Osteocyte (in vitro differentiated cells): ENCODE results near the gene HMGB3. TPM values are rescaled to one million over a fixed set of nuclear protein-coding genes. Genes with fewer than 3 reads are reported as not detected.

Source experiments
- DNase-seq: peaks from one replicate; pipeline ENCODE4 v3.0.0; 2021; ENCODE audit warnings: mixed read lengths; ENCODE audit not compliant: unreplicated experiment; ENCODE audit errors: extremely low spot score
- H3K27ac Mint-ChIP-seq: one replicate; pipeline ENCODE4 v1.8.0; 2021; ENCODE audit warnings: mild to moderate bottlenecking, mixed read lengths; ENCODE audit not compliant: unreplicated experiment
- H3K27me3 Mint-ChIP-seq: one replicate; pipeline ENCODE4 v1.8.0; 2021; ENCODE audit warnings: mixed read lengths; ENCODE audit not compliant: unreplicated experiment
- H3K36me3 Mint-ChIP-seq: one replicate; pipeline ENCODE4 v1.8.0; 2021; ENCODE audit warnings: mixed read lengths; ENCODE audit not compliant: unreplicated experiment
- H3K4me1 Mint-ChIP-seq: one replicate; pipeline ENCODE4 v1.8.0; 2021; ENCODE audit warnings: mixed read lengths; ENCODE audit not compliant: unreplicated experiment
- H3K4me3 Mint-ChIP-seq: one replicate; pipeline ENCODE4 v1.8.0; 2021; ENCODE audit warnings: mild to moderate bottlenecking, moderate library complexity, mixed read lengths; ENCODE audit not compliant: unreplicated experiment
- H3K9me3 Mint-ChIP-seq: one replicate; pipeline ENCODE4 v1.8.0; 2021; ENCODE audit warnings: mixed read lengths; ENCODE audit not compliant: unreplicated experiment
- total RNA-seq: library from RNA; stranded (reverse); gene quantifications from 2 replicates; pipeline ENCODE4 v1.2.1, GENCODE V29; 2021
- TF ChIP-seq, protein P1 (sequence below): fragments of 200-600 bp; sonication (generic); IDR thresholded peaks from 2 replicates; pipeline ENCODE4 v1.5.0; 2021; ENCODE audit warnings: antibody characterized with exemption, mild to moderate bottlenecking, moderate library complexity

HMGB3 gene
- total RNA-seq, 1 donor from 2014 or later: 26.8 TPM

DNA sequence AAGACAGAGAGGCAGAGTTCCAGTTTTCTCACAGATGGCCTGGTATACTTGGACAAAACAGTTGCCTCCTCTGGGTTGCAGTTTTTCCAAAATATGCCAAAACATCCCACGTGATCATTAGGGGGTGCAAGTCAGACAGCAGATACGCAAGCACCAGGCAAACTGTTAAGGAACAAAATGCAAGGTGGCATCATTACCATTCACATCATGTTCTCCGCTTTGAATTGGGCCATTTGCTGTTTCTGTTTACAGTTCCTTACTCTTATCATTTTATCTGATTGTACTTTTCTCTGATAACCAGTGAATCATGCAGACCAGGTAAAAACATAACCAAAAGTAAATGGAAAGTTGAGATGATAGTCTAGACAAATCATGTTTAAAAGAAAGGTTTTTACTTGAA, 16.4 kb upstream of the HMGB3 start:
- TF ChIP-seq, protein P1, sequence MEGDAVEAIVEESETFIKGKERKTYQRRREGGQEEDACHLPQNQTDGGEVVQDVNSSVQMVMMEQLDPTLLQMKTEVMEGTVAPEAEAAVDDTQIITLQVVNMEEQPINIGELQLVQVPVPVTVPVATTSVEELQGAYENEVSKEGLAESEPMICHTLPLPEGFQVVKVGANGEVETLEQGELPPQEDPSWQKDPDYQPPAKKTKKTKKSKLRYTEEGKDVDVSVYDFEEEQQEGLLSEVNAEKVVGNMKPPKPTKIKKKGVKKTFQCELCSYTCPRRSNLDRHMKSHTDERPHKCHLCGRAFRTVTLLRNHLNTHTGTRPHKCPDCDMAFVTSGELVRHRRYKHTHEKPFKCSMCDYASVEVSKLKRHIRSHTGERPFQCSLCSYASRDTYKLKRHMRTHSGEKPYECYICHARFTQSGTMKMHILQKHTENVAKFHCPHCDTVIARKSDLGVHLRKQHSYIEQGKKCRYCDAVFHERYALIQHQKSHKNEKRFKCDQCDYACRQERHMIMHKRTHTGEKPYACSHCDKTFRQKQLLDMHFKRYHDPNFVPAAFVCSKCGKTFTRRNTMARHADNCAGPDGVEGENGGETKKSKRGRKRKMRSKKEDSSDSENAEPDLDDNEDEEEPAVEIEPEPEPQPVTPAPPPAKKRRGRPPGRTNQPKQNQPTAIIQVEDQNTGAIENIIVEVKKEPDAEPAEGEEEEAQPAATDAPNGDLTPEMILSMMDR: no peak
- H3K36me3 Mint-ChIP-seq: no peaks in the 10 kb centered on the region
- no peaks in the 10 kb centered on the region for H3K27me3 Mint-ChIP-seq
- H3K4me1 Mint-ChIP-seq: no peaks in the 10 kb centered on the region
- no peak overlapping the region for H3K4me3 Mint-ChIP-seq
- H3K27ac Mint-ChIP-seq: no peak overlapping the region
- DNase-seq: no peak
- H3K9me3 Mint-ChIP-seq: no peaks in the 10 kb centered on the region

DNA sequence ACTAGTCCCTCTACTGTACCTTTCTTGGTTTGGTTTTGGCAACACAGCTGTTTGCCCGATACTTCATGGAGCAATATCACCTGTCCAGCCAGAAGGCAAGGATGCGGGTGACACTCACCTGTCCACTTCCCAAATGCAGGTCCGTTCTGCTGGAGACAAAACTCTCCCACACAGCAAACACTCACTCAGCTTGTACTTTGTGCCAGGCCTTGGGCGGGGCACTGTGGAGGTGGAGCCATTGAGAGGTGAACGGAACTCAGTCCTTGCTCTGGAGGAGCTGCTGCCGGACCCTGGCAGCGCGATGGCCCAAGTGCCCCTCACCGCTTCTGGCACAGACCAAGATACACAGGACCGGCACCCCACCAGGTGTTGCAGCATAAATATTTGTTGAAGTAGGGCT, 15.3 kb upstream of the HMGB3 start:
- Mint-ChIP-seq H3K4me3 (no peak overlapping the region), H3K27me3 (no peaks in the 10 kb centered on the region), H3K4me1 (no peaks in the 10 kb centered on the region), H3K36me3 (no peaks in the 10 kb centered on the region), H3K27ac (no peak overlapping the region), H3K9me3 (no peaks in the 10 kb centered on the region)
- TF ChIP-seq, protein P1: no peak
- no peak for DNase-seq

DNA sequence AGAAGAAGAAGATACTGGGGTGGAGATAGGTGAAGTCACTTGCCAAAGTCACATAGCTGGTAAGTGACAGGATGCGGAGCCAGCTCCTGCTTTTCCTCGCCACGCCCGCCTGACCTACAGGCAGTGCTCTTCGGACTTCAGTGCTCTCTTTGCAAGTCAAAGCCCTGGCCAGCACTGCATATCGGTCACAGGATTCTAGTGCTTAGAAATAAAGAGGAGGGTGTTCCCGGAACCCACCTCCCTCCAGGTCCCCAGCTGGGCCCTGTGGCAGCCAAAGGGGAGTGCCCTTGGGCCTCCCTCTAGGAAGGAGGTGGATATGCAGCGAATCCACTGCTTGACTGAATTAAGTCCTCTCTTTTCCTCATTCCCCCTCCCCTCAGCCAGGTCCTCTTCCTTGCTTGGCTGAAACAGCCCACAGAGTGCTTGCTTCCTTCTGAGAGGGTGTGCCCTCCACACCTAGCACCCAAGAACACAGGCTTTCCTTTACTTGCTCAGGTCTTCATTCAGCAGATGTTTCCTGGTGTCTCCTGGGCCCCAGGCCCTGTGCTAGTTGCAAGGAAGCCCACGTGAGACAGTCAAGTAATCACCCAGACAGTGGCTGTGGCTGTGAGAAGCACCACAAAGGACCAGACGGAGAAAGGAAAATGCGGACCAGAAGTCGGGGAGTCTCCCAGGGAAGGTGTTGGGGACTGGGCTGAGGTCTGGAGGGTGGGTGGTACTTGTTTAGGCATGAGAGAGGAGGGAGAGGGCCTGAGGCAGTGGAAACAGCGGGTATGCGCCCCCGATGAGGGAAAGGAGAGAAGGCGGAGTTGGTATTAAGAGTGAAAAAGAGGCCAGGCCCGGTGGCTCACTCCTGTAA, 14.0 kb upstream of the HMGB3 start:
- DNase-seq: no peak
- Mint-ChIP-seq H3K9me3 (no peaks in the 10 kb centered on the region), H3K36me3 (no peaks in the 10 kb centered on the region), H3K4me3 (no peak overlapping the region), H3K4me1 (no peaks in the 10 kb centered on the region), H3K27ac (no peak overlapping the region), H3K27me3 (no peaks in the 10 kb centered on the region)
- TF ChIP-seq, protein P1: no peak

DNA sequence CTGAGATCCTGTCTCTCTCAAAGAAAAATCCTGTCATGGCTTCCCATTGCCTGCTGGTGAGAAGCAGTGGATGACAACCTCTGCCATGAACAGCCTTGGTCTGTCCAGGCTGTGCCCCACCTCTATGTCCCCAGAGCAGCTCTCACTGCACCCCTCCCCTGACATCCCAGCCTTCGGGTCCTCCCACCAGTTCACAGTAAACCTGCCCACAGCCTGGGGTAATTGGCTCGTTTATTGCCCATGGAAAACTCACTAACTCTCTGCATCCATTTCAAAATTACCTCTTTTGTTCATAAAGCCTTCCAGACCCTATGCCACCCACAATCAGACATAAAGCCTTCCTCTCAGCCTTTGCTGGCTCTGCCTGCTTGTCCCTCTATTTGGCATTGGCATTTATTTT, 10.7 kb upstream of the HMGB3 start:
- H3K27me3 Mint-ChIP-seq: no peaks in the 10 kb centered on the region
- H3K9me3 Mint-ChIP-seq: no peaks in the 10 kb centered on the region
- H3K27ac Mint-ChIP-seq: no peak overlapping the region
- no peak for DNase-seq
- TF ChIP-seq, protein P1: no peak
- H3K4me1 Mint-ChIP-seq: no peaks in the 10 kb centered on the region
- no peaks in the 10 kb centered on the region for H3K36me3 Mint-ChIP-seq
- H3K4me3 Mint-ChIP-seq: no peak overlapping the region

DNA sequence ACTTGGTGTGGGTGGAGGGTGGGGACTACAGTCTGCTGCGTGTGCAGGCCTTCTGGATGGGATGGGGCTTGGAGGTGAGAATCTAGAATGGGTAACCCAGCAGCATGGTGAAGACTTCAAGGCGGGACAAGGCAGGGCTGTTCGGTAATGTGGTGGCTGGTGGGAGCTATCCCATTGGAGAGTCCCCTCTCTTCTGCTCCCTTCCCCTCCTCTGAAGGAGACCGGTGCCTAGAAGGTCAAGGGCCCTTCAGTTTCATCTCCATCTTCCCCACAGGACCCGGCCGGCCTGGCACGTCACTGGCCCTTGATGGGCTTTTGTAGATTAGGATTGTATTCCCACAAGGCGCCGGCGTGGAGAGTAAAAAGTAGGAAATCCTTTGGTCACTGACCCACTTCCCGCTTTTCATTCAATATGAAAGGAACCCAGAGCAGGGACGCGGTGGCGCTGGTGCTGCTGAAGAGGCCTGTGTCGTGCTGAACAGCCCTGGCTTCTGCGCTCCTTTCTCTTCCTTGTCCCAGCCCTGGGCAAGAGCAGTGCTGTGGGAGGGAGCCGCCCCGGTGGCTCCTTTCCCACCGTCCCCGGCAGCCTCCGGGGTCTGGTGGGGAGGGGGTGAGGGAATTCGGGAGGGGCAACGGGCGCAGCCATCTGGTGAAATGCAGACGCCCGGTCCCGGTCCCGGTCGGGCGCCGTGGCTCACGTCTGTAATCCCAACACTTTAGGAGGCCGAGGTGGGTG, 7.3 kb upstream of the HMGB3 start:
- TF ChIP-seq, protein P1: no peak
- no peaks in the 10 kb centered on the region for H3K27me3 Mint-ChIP-seq
- no peaks in the 10 kb centered on the region for H3K36me3 Mint-ChIP-seq
- H3K9me3 Mint-ChIP-seq: no peaks in the 10 kb centered on the region
- DNase-seq: no peak
- no peaks in the 10 kb centered on the region for H3K4me1 Mint-ChIP-seq
- no peak overlapping the region for H3K4me3 Mint-ChIP-seq
- H3K27ac Mint-ChIP-seq: no peak overlapping the region
